ENCODE measurements around the gene HCRTR2. TPM values are rescaled to one million over a fixed set of nuclear protein-coding genes. Genes with fewer than 3 reads are reported as not detected.

The HCRTR2 gene
- total RNA-seq, 1 experiment from 2014 or later = not detected

DNA sequence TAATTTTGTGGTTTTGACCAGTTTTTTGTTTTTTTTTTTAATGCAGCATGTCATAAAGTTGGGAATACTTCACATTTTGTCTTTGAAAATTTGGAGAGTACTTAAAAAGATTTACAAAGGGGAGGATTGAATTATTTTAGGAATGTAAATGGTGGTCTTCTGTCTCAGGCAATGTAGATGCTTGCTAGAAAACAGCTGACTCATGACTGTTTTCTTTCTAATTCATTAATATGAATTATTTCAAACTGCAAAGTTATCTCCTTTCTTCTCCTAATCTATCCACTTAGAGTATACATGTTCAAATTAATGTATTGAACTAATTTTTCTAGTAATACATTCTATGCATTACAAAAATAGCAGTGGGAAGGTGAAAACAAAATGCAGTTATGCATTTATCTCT lies 24.9 kb downstream of the HCRTR2 start:
- Histone ChIP-seq H3K9me3 (ENCODE audit: control insufficient read depth, insufficient read depth, low read depth, low read length) (no peaks in the 10 kb centered on the region), H3K27me3 (ENCODE audit: control insufficient read depth, insufficient read depth, low read length) (no peaks in the 10 kb centered on the region), H3K36me3 (ENCODE audit: control insufficient read depth, insufficient read depth, low read length) (no peaks in the 10 kb centered on the region), H3K4me1 (ENCODE audit: control insufficient read depth, insufficient read depth, low read length) (no peaks in the 10 kb centered on the region), H3K4me3 (ENCODE audit: low read depth in 2 of 2, low read length in 2 of 2) (no peak overlapping the region), H3K27ac (ENCODE audit: low read length) (no peak overlapping the region)
- intact Hi-C loops (cut with micrococcal nuclease; ENCODE audit: unreplicated experiment) = no loop called here
- in situ Hi-C loops (cut with HindIII; ENCODE audit: low pct_unique_long_range_greater_than_20kb, low sequenced_read_pairs) = no loop called here
- TF ChIP-seq CTCF (IDR thresholded peaks at IDR 0.05) (no peak), TCF7L2 (IDR thresholded peaks at IDR 0.05; ENCODE audit: low read depth, low read length) (no peak), SIN3A (IDR thresholded peaks at IDR 0.05; ENCODE audit: borderline replicate concordance, insufficient read depth, low read depth, low read length) (no peak), POLR2AphosphoS5 (IDR thresholded peaks at IDR 0.05; ENCODE audit: low read depth, low read length) (no peak)
- TF ChIP-seq, protein P1, sequence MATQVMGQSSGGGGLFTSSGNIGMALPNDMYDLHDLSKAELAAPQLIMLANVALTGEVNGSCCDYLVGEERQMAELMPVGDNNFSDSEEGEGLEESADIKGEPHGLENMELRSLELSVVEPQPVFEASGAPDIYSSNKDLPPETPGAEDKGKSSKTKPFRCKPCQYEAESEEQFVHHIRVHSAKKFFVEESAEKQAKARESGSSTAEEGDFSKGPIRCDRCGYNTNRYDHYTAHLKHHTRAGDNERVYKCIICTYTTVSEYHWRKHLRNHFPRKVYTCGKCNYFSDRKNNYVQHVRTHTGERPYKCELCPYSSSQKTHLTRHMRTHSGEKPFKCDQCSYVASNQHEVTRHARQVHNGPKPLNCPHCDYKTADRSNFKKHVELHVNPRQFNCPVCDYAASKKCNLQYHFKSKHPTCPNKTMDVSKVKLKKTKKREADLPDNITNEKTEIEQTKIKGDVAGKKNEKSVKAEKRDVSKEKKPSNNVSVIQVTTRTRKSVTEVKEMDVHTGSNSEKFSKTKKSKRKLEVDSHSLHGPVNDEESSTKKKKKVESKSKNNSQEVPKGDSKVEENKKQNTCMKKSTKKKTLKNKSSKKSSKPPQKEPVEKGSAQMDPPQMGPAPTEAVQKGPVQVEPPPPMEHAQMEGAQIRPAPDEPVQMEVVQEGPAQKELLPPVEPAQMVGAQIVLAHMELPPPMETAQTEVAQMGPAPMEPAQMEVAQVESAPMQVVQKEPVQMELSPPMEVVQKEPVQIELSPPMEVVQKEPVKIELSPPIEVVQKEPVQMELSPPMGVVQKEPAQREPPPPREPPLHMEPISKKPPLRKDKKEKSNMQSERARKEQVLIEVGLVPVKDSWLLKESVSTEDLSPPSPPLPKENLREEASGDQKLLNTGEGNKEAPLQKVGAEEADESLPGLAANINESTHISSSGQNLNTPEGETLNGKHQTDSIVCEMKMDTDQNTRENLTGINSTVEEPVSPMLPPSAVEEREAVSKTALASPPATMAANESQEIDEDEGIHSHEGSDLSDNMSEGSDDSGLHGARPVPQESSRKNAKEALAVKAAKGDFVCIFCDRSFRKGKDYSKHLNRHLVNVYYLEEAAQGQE (IDR thresholded peaks at IDR 0.05; ENCODE audit: insufficient read depth in 1 of 2, low read depth in 2 of 2, low read length in 1 of 2) = no peak
- ATAC-seq (no peak), DNase-seq (ENCODE audit: low read depth, low spot score) (no peak)
- BruUV-seq (replicated peaks) = no TSS peak
- CTCF ChIA-PET = no interaction called here
- POLR2A ChIA-PET = no interaction called here

DNA sequence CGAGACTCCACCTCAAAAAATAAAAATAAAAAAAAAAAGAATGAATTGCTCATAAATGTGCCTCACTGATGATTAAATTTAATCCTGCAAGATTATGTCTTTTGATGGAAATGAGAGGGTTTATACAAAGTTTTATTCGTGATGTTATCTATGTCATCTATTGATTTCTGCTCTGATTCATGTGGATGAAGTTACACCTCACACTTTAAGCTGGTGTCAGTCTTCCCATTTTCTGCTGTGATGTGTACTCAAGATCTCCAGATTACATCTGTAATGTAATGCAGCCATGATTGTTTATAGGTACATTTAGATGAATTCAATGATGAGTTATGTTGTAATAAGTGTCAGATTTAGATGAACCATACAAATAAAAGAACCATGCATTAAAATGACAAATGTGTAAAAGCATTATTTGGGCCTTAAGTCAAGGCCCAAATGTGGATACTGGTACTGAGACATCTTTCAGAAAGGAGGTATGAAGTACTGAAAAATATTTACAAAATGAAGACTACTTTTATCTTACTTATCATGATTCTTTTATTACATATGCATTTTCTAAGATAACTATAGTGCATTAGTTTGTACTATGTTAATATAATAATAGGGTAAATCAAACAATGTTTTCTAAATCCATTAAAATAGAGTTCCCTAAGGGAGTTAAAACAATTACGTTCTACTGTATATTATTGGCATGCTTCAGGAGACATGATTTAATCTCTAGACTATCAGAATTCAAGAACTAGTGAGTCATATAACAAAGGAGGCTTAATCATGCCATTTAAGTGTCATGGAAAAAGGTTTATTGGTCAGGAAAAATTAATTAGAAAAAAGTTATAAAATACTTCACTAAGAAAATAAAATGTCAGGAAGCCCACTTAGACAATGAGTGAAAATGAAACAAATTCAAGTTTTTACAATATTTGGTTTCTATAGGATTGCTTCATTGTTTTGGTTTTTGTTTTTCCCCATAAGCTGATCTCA lies 34.5 kb downstream of the HCRTR2 start:
- in situ Hi-C loops (cut with HindIII; ENCODE audit: low pct_unique_long_range_greater_than_20kb, low sequenced_read_pairs) = no loop called here
- CTCF ChIA-PET = interaction anchor here (0.7 kb wide), 1 partner anchor 93 kb away, joined by 3 read pairs; no protein-coding TSS in a partner anchor
- no peak for ATAC-seq
- Histone ChIP-seq H3K4me1 (ENCODE audit: control insufficient read depth, insufficient read depth, low read length) (no peaks in the 10 kb centered on the region), H3K9me3 (ENCODE audit: control insufficient read depth, insufficient read depth, low read depth, low read length) (no peaks in the 10 kb centered on the region), H3K4me3 (ENCODE audit: low read depth in 2 of 2, low read length in 2 of 2) (no peak overlapping the region), H3K27me3 (ENCODE audit: control insufficient read depth, insufficient read depth, low read length) (no peaks in the 10 kb centered on the region), H3K27ac (ENCODE audit: low read length) (no peak overlapping the region), H3K36me3 (ENCODE audit: control insufficient read depth, insufficient read depth, low read length) (no peaks in the 10 kb centered on the region)
- no peak for TF ChIP-seq TCF7L2 (IDR thresholded peaks at IDR 0.05; ENCODE audit: low read depth, low read length)
- no peak for TF ChIP-seq CTCF (IDR thresholded peaks at IDR 0.05)
- no peak for TF ChIP-seq SIN3A (IDR thresholded peaks at IDR 0.05; ENCODE audit: borderline replicate concordance, insufficient read depth, low read depth, low read length)
- TF ChIP-seq POLR2AphosphoS5 (IDR thresholded peaks at IDR 0.05; ENCODE audit: low read depth, low read length) = no peak
- TF ChIP-seq, protein P1 (IDR thresholded peaks at IDR 0.05; ENCODE audit: insufficient read depth in 1 of 2, low read depth in 2 of 2, low read length in 1 of 2) = no peak
- intact Hi-C loops (cut with micrococcal nuclease; ENCODE audit: unreplicated experiment) = no loop called here
- BruUV-seq (replicated peaks) = no TSS peak
- DNase-seq (ENCODE audit: low read depth, low spot score) = no peak
- POLR2A ChIA-PET = no interaction called here

All from Panc1 (cell line).